ENCODE measurements around the gene ALK.

ALK gene

DNA sequence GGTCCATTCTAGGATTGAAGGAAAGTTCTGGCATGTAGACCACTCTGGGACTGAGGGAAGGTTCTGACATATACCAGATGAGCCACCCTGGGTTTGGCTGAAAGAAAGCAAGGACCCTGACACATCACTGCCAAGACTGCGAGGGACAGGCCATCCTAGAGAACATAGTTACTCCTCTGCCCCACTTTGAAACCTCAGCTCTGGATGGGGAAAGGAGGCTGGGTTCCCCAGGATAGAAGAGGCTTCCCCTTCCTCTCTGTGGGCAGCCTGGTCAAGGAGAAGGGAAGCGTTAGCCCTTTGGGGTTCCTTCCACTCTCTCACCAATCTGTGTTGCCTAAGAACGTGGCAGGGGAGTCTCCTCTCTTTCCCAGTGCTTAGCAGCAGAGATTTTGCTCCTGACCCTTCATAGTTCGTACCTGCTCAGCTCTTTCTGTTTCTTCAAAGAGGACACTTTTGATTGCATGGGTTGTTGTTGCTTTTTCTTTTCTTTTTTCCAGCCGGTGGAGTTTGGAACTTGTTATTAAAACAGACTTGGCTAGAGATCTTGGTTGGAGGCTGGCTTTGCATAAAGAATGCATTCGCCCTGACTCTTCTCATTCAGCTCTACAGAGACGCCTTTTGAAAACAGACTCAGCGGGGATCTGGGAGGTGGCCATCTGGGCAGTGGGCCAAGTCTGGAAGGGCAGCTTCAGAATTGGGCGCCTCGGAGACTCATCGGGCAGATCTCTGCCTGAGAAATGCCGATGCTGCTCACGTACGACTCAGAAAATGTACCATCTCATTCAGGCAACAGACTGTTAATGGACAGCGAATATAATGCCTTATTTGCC, 640.1 kb downstream of the ALK start:
- TF ChIP-seq, protein P1, sequence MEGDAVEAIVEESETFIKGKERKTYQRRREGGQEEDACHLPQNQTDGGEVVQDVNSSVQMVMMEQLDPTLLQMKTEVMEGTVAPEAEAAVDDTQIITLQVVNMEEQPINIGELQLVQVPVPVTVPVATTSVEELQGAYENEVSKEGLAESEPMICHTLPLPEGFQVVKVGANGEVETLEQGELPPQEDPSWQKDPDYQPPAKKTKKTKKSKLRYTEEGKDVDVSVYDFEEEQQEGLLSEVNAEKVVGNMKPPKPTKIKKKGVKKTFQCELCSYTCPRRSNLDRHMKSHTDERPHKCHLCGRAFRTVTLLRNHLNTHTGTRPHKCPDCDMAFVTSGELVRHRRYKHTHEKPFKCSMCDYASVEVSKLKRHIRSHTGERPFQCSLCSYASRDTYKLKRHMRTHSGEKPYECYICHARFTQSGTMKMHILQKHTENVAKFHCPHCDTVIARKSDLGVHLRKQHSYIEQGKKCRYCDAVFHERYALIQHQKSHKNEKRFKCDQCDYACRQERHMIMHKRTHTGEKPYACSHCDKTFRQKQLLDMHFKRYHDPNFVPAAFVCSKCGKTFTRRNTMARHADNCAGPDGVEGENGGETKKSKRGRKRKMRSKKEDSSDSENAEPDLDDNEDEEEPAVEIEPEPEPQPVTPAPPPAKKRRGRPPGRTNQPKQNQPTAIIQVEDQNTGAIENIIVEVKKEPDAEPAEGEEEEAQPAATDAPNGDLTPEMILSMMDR (IDR thresholded peaks at IDR 0.05; ENCODE audit: extremely low read depth, missing control alignments) = no peak
- DNase-seq (ENCODE audit: low spot score) = no peak

DNA sequence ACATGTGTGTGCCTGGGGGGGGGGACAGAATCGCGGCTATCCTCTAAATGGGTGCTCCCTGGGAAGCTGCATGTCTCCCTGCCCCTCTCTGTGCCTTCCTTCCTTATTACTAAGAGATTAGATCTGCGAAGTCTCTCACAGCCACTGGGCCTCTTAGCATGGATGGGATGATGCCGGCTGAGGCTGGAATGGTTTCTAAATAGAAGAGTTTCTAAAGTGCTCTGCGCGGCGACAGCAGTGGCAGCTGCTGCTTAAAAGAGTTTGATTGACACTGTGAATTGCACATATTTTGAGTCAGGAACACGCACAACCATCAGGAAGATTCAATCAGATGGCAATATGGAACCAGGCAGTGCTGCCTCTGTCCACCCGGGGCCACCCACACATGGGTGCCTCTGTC, 642.4 kb downstream of the ALK start:
- DNase-seq (ENCODE audit: low spot score) = no peak
- TF ChIP-seq, protein P1 (IDR thresholded peaks at IDR 0.05; ENCODE audit: extremely low read depth, missing control alignments) = no peak

DNA sequence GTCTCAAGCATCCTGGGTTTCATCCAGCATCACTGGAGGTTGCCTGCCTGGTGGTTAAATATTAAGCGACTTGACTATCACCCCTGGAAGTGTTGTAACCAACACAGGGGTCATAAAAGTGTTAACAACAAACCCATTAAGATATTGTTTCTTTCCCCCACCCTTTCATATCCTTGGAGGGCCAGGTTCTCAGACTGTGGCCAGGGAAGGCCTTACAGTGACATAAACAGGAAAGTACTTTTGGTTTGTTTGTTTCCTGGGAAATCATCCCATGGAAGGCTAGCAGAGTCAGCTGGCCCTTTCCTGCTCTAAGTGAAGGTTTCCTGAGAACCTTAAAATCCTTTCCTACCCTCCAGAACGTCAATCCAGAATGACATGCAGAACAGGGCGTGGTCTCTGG, 645.2 kb downstream of the ALK start:
- DNase-seq (ENCODE audit: low spot score) = no peak

DNA sequence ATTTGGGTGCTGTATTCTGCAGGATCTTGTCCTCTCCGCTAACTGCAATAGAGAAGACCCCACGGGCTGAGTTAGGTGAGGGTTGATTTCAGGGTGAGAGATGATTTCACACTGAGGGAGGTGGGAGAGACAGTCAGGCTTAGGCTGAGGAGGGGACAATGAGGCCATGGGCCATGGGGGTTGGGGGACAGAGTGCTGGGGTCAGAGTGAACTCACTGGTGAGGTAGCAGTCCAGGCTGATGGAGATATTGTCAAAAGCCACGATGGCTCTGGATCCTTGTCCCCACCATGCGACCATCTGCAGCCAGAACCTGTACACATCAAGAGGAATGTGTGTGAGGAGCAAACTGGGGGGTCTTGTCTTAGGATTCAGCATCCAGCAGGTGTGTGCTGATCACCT, 646.2 kb downstream of the ALK start:
- no peak for DNase-seq (ENCODE audit: low spot score)

More for the DNA sequence above, 645.2 kb downstream of the ALK start:
- TF ChIP-seq, protein P1 (IDR thresholded peaks at IDR 0.05; ENCODE audit: extremely low read depth, missing control alignments) = no peak

DNA sequence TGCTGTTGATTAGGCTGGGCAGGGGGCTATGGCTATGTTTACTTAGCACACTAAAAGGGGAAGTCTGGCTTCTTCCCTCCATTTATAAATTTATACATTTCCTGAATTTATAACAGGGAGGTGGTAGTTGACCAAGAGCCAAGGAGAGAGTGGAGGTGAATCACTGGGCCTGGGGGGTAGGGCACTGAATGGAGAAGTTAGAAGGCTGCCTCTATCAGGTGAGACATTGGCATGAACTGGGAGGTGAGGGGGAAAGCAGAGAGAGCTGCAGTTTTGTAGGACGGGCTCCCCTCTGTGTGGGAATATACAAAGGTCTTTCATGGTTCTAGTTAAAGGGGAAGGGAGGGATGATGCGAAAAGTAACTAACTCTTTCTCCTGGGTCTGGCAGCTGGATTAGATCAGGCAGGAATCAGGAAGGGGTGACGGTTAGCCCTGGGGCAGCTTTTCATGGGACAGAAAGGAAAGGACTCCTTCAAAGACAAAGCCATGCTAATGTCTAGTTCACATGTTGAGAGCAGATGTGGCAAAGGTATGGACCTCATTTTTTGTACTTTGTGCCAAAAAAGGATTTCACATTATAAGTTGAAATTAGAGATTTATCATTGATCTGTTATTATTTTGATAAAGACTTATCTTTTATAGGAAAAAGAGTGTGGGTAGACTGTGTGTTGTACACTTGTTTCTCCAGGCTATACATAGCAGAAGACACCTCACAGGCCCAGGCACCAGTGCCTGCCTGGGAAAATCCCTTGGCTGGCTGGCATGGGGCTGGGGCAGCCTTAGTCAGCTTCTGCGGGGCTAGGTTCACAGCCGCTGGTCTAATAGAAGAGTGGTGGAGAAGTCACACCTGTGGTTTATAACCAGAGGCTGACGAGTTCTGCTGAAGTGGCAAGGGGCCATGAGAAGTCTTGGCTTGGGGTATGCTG, 647.4 kb downstream of the ALK start:
- TF ChIP-seq, protein P1 (IDR thresholded peaks at IDR 0.05; ENCODE audit: extremely low read depth, missing control alignments) = no peak
- no peak for DNase-seq (ENCODE audit: low spot score)

More for the DNA sequence above, 646.2 kb downstream of the ALK start:
- TF ChIP-seq, protein P1 (IDR thresholded peaks at IDR 0.05; ENCODE audit: extremely low read depth, missing control alignments) = no peak

DNA sequence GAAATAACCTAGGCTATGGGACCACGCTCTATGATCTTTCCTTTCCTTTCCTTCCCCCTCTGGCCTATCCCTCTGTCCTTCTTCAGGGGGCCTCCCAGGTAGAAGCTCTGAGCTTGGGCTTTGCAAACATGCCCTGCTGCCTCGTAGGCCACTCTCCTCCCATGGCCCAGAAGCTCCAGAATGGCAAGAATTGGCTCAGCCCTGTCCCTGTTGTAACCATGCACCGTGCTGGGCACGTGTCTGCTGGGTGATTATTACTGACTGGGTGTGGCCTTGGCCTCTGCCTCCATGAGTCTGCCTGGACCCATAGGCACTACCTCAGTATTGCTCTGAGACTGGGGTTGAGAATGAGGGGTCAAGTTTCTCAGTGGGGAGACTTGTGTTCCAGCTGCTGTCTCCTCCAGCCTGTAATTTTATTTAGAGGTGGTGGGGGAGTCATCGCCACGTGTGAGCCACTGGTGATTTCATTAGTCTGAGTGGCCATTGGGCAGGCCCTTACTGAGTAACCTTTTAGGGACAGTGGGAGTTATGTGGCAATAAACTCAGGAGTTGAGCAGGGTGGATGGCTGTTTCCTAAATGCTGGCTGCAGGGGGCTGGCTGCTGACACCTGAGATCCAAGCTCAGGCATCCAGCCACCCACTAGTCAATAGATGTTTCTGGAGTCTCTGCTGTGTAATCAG, 648.2 kb downstream of the ALK start:
- DNase-seq (ENCODE audit: low spot score) = no peak
- TF ChIP-seq, protein P1 (IDR thresholded peaks at IDR 0.05; ENCODE audit: extremely low read depth, missing control alignments) = no peak

All from GM20000 (cell line).